HEK293 (cell line): ENCODE data around the gene ABHD17A.

Source experiments
- OVOL3 ChIP-seq: fragments of 450-650 bp; formaldehyde crosslinking; IDR thresholded peaks from 2 replicates; pipeline ENCODE4 v1.5.1; 2016; ENCODE audit warnings: missing biosample characterization, missing genetic modification characterization
- REPIN1 ChIP-seq: fragments of 450-650 bp; formaldehyde crosslinking; IDR thresholded peaks from 2 replicates; pipeline ENCODE4 v1.5.1; 2017; ENCODE audit warnings: missing biosample characterization, missing genetic modification characterization, low read depth
- SP3 ChIP-seq: fragments of 450-650 bp; formaldehyde crosslinking; IDR thresholded peaks from 2 replicates; pipeline ENCODE4 v1.5.1; 2016; ENCODE audit warnings: missing biosample characterization, missing genetic modification characterization
- ZFP41 ChIP-seq: fragments of 450-650 bp; formaldehyde crosslinking; IDR thresholded peaks from 2 replicates; pipeline ENCODE4 v1.5.1; 2016; ENCODE audit warnings: missing biosample characterization, missing genetic modification characterization, borderline replicate concordance
- ZFP69B ChIP-seq: fragments of 450-650 bp; formaldehyde crosslinking; IDR thresholded peaks from 2 replicates; pipeline ENCODE4 v1.5.1; 2016; ENCODE audit warnings: missing biosample characterization, missing genetic modification characterization
- ZNF114 ChIP-seq: fragments of 450-650 bp; formaldehyde crosslinking; IDR thresholded peaks from 2 replicates; pipeline ENCODE4 v1.5.0; 2017; ENCODE audit warnings: missing biosample characterization, missing genetic modification characterization
- ZNF121 ChIP-seq: fragments of 450-650 bp; formaldehyde crosslinking; IDR thresholded peaks from 2 replicates; pipeline ENCODE4 v1.5.1; 2016; ENCODE audit warnings: missing biosample characterization, missing genetic modification characterization
- ZNF202 ChIP-seq: fragments of 450-650 bp; formaldehyde crosslinking; IDR thresholded peaks from 2 replicates; pipeline ENCODE4 v1.5.1; 2016; ENCODE audit warnings: missing biosample characterization, missing genetic modification characterization, borderline replicate concordance
- ZNF221 ChIP-seq: fragments of 450-650 bp; formaldehyde crosslinking; IDR thresholded peaks from 2 replicates; pipeline ENCODE4 v1.5.1; 2017; ENCODE audit warnings: missing biosample characterization, missing genetic modification characterization, borderline replicate concordance
- ZNF266 ChIP-seq: fragments of 450-650 bp; formaldehyde crosslinking; IDR thresholded peaks from 2 replicates; pipeline ENCODE4 v1.5.1; 2016; ENCODE audit warnings: missing biosample characterization, missing genetic modification characterization, low read depth
- ZNF335 ChIP-seq: fragments of 450-650 bp; formaldehyde crosslinking; conservative IDR thresholded peaks from 2 replicates; pipeline ENCODE4 v1.5.1; 2016; ENCODE audit warnings: missing biosample characterization, missing genetic modification characterization
- ZNF530 ChIP-seq: fragments of 450-650 bp; formaldehyde crosslinking; IDR thresholded peaks from 2 replicates; pipeline ENCODE4 v1.5.1; 2016; ENCODE audit warnings: low read depth, missing biosample characterization, missing genetic modification characterization
- ZNF544 ChIP-seq: fragments of 450-650 bp; formaldehyde crosslinking; IDR thresholded peaks from 2 replicates; pipeline ENCODE4 v1.5.0; 2017; ENCODE audit warnings: missing biosample characterization, missing genetic modification characterization
- ZNF600 ChIP-seq: fragments of 450-650 bp; formaldehyde crosslinking; IDR thresholded peaks from 2 replicates; pipeline ENCODE4 v1.5.1; 2016; ENCODE audit warnings: missing biosample characterization, missing genetic modification characterization
- ZNF610 ChIP-seq: fragments of 450-650 bp; formaldehyde crosslinking; IDR thresholded peaks from 2 replicates; pipeline ENCODE4 v1.5.1; 2016; ENCODE audit warnings: missing biosample characterization, missing genetic modification characterization, borderline replicate concordance
- ZNF701 ChIP-seq: fragments of 450-650 bp; formaldehyde crosslinking; IDR thresholded peaks from 2 replicates; pipeline ENCODE4 v1.5.1; 2016; ENCODE audit warnings: missing biosample characterization, missing genetic modification characterization
- ZNF776 ChIP-seq: fragments of 450-650 bp; formaldehyde crosslinking; IDR thresholded peaks from 2 replicates; pipeline ENCODE4 v1.5.0; 2017; ENCODE audit warnings: missing biosample characterization, missing genetic modification characterization, borderline replicate concordance
- ZNF830 ChIP-seq: fragments of 450-650 bp; IDR thresholded peaks from 2 replicates; pipeline ENCODE4 v1.5.0; 2018; ENCODE audit warnings: missing biosample characterization, missing genetic modification characterization, low read depth, mild to moderate bottlenecking, moderate library complexity
- ZNF837 ChIP-seq: fragments of 450-650 bp; formaldehyde crosslinking; IDR thresholded peaks from 2 replicates; pipeline ENCODE4 v1.5.1; 2016; ENCODE audit warnings: missing biosample characterization, missing genetic modification characterization
- ZNF843 ChIP-seq: fragments of 450-650 bp; formaldehyde crosslinking; IDR thresholded peaks from 2 replicates; pipeline ENCODE4 v1.5.1; 2016; ENCODE audit warnings: missing biosample characterization, missing genetic modification characterization
- ZSCAN23 ChIP-seq: fragments of 450-650 bp; formaldehyde crosslinking; IDR thresholded peaks from 2 replicates; pipeline ENCODE4 v1.5.1; 2016; ENCODE audit warnings: missing biosample characterization, missing genetic modification characterization
- ZSCAN30 ChIP-seq: fragments of 450-650 bp; IDR thresholded peaks from 2 replicates; pipeline ENCODE4 v1.5.1; 2018; ENCODE audit warnings: missing biosample characterization, mild to moderate bottlenecking, missing genetic modification characterization, moderate library complexity
- TF ChIP-seq, protein P1 (sequence below): fragments of 450-650 bp; formaldehyde crosslinking; IDR thresholded peaks from 2 replicates; pipeline ENCODE4 v1.5.1; 2016; ENCODE audit warnings: missing biosample characterization, missing genetic modification characterization, low read depth
- TF ChIP-seq, protein P2 (sequence below): fragments of 450-650 bp; formaldehyde crosslinking; IDR thresholded peaks from 2 replicates; pipeline ENCODE4 v1.5.1; 2016; ENCODE audit warnings: missing biosample characterization, missing genetic modification characterization
- TF ChIP-seq, protein P3 (sequence below): fragments of 450-650 bp; formaldehyde crosslinking; IDR thresholded peaks from 2 replicates; pipeline ENCODE4 v1.5.1; 2017; ENCODE audit warnings: missing biosample characterization, missing genetic modification characterization
- TF ChIP-seq, protein P4 (sequence below): IDR thresholded peaks from 2 replicates; pipeline ENCODE4 v1.6.1; 2011; ENCODE audit warnings: mild to moderate bottlenecking, low read depth, low read length, borderline replicate concordance
- TF ChIP-seq, protein P5 (sequence below): fragments of 450-650 bp; formaldehyde crosslinking; IDR thresholded peaks from 2 replicates; pipeline ENCODE4 v1.5.1; 2016; ENCODE audit warnings: missing biosample characterization, missing genetic modification characterization
- TF ChIP-seq, protein P6 (sequence below): fragments of 450-650 bp; formaldehyde crosslinking; IDR thresholded peaks from 2 replicates; pipeline ENCODE4 v1.5.1; 2016; ENCODE audit warnings: missing biosample characterization, missing genetic modification characterization
- TF ChIP-seq, protein P7 (sequence below): fragments of 450-650 bp; formaldehyde crosslinking; IDR thresholded peaks from 2 replicates; pipeline ENCODE4 v1.5.1; 2016; ENCODE audit warnings: missing biosample characterization, missing genetic modification characterization

ABHD17A gene

DNA sequence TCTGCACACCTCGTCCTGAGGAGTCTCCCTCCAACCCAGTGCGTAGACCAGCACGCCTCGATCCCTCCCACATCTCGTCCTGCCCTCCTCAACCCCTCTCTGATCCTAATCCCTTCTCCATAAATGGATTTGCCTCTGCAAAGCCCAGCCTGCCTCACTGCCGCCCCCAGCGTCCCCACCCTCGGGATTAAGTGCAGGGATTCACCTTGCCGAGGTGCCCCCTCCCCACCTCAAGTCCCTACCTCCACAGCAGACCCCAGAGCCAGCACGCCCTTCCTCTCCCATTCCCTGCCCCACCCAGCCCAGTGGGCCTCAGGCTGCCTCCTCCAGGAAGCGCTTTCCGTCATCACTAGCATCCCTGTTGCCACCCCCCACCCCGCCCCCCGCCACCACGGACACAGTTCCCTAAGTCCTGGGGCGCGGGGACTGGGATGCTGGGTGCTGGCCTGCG is 25.9 kb downstream of the ABHD17A start (continued):
- TF ChIP-seq, protein P1, sequence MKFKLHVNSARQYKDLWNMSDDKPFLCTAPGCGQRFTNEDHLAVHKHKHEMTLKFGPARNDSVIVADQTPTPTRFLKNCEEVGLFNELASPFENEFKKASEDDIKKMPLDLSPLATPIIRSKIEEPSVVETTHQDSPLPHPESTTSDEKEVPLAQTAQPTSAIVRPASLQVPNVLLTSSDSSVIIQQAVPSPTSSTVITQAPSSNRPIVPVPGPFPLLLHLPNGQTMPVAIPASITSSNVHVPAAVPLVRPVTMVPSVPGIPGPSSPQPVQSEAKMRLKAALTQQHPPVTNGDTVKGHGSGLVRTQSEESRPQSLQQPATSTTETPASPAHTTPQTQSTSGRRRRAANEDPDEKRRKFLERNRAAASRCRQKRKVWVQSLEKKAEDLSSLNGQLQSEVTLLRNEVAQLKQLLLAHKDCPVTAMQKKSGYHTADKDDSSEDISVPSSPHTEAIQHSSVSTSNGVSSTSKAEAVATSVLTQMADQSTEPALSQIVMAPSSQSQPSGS = no peak
- TF ChIP-seq ZNF776 (tag by site-specific recombination) (no peak), ZNF202 (no peak), ZNF266 (tag by site-specific recombination) (no peak), ZNF114 (no peak), ZSCAN23 (no peak), ZSCAN30 (tag by site-specific recombination) (no peak), ZNF600 (tag by site-specific recombination) (peak; percentile 99), ZFP69B (no peak), ZNF843 (no peak), ZNF121 (tag by site-specific recombination) (no peak), SP3 (tag by site-specific recombination) (0 out of 2 replicates have a peak, but pooled peaks have one; percentile 29), ZNF701 (no peak), OVOL3 (tag by site-specific recombination) (no peak), ZNF610 (tag by site-specific recombination) (no peak), ZNF830 (tag by site-specific recombination) (no peak), ZNF335 (tag by site-specific recombination) (no peak), ZNF530 (tag by site-specific recombination) (no peak), ZFP41 (tag by site-specific recombination) (no peak), REPIN1 (tag by site-specific recombination) (no peak), ZNF544 (tag by site-specific recombination) (no peak), ZNF221 (tag by site-specific recombination) (no peak), ZNF837 (no peak)
- TF ChIP-seq, protein P2, sequence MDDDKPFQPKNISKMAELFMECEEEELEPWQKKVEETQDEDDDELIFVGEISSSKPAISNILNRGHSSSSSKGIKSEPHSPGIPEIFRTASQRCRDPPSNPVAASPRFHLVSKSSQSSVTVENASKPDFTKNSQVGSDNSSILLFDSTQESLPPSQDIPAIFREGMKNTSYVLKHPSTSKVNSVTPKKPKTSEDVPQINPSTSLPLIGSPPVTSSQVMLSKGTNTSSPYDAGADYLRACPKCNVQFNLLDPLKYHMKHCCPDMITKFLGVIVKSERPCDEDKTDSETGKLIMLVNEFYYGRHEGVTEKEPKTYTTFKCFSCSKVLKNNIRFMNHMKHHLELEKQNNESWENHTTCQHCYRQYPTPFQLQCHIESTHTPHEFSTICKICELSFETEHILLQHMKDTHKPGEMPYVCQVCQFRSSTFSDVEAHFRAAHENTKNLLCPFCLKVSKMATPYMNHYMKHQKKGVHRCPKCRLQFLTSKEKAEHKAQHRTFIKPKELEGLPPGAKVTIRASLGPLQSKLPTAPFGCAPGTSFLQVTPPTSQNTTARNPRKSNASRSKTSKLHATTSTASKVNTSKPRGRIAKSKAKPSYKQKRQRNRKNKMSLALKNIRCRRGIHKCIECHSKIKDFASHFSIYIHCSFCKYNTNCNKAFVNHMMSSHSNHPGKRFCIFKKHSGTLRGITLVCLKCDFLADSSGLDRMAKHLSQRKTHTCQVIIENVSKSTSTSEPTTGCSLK (tag by site-specific recombination) = no peak
- TF ChIP-seq, protein P3, sequence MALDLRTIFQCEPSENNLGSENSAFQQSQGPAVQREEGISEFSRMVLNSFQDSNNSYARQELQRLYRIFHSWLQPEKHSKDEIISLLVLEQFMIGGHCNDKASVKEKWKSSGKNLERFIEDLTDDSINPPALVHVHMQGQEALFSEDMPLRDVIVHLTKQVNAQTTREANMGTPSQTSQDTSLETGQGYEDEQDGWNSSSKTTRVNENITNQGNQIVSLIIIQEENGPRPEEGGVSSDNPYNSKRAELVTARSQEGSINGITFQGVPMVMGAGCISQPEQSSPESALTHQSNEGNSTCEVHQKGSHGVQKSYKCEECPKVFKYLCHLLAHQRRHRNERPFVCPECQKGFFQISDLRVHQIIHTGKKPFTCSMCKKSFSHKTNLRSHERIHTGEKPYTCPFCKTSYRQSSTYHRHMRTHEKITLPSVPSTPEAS (tag by site-specific recombination) = no peak
- TF ChIP-seq, protein P4, sequence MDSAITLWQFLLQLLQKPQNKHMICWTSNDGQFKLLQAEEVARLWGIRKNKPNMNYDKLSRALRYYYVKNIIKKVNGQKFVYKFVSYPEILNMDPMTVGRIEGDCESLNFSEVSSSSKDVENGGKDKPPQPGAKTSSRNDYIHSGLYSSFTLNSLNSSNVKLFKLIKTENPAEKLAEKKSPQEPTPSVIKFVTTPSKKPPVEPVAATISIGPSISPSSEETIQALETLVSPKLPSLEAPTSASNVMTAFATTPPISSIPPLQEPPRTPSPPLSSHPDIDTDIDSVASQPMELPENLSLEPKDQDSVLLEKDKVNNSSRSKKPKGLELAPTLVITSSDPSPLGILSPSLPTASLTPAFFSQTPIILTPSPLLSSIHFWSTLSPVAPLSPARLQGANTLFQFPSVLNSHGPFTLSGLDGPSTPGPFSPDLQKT = no peak
- TF ChIP-seq, protein P5, sequence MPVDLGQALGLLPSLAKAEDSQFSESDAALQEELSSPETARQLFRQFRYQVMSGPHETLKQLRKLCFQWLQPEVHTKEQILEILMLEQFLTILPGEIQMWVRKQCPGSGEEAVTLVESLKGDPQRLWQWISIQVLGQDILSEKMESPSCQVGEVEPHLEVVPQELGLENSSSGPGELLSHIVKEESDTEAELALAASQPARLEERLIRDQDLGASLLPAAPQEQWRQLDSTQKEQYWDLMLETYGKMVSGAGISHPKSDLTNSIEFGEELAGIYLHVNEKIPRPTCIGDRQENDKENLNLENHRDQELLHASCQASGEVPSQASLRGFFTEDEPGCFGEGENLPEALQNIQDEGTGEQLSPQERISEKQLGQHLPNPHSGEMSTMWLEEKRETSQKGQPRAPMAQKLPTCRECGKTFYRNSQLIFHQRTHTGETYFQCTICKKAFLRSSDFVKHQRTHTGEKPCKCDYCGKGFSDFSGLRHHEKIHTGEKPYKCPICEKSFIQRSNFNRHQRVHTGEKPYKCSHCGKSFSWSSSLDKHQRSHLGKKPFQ (tag by site-specific recombination) = no peak
- TF ChIP-seq, protein P6, sequence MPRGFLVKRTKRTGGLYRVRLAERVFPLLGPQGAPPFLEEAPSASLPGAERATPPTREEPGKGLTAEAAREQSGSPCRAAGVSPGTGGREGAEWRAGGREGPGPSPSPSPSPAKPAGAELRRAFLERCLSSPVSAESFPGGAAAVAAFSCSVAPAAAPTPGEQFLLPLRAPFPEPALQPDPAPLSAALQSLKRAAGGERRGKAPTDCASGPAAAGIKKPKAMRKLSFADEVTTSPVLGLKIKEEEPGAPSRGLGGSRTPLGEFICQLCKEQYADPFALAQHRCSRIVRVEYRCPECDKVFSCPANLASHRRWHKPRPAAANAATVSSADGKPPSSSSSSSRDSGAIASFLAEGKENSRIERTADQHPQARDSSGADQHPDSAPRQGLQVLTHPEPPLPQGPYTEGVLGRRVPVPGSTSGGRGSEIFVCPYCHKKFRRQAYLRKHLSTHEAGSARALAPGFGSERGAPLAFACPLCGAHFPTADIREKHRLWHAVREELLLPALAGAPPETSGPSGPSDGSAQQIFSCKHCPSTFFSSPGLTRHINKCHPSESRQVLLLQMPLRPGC (tag by site-specific recombination) = no peak
- TF ChIP-seq, protein P7, sequence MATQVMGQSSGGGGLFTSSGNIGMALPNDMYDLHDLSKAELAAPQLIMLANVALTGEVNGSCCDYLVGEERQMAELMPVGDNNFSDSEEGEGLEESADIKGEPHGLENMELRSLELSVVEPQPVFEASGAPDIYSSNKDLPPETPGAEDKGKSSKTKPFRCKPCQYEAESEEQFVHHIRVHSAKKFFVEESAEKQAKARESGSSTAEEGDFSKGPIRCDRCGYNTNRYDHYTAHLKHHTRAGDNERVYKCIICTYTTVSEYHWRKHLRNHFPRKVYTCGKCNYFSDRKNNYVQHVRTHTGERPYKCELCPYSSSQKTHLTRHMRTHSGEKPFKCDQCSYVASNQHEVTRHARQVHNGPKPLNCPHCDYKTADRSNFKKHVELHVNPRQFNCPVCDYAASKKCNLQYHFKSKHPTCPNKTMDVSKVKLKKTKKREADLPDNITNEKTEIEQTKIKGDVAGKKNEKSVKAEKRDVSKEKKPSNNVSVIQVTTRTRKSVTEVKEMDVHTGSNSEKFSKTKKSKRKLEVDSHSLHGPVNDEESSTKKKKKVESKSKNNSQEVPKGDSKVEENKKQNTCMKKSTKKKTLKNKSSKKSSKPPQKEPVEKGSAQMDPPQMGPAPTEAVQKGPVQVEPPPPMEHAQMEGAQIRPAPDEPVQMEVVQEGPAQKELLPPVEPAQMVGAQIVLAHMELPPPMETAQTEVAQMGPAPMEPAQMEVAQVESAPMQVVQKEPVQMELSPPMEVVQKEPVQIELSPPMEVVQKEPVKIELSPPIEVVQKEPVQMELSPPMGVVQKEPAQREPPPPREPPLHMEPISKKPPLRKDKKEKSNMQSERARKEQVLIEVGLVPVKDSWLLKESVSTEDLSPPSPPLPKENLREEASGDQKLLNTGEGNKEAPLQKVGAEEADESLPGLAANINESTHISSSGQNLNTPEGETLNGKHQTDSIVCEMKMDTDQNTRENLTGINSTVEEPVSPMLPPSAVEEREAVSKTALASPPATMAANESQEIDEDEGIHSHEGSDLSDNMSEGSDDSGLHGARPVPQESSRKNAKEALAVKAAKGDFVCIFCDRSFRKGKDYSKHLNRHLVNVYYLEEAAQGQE (tag by site-specific recombination) = no peak
